GM23248 (cell line): ENCODE results near the gene NCKAP1. TPM values are rescaled to one million over a fixed set of nuclear protein-coding genes. Genes with fewer than 3 reads are reported as not detected.

Experiments used
- DNase-seq: peaks from one replicate; pipeline ENCODE4 v3.0.0-alpha.2; 2015
- H2AFZ ChIP-seq: fragments of 200-600 bp; sonication (generic); 2 replicates; pipeline ENCODE4 v1.6.1; 2016; ENCODE audit warnings: antibody characterized with exemption
- H3F3A ChIP-seq: fragments of 200-600 bp; sonication (generic); 2 replicates; pipeline ENCODE4 v1.6.1; 2016; ENCODE audit warnings: mild to moderate bottlenecking, antibody characterized with exemption, mixed run types; ENCODE audit not compliant: insufficient read depth
- H3K27ac ChIP-seq: fragments of 200-600 bp; sonication (generic); 2 replicates; pipeline ENCODE4 v1.5.1; 2016; ENCODE audit warnings: mild to moderate bottlenecking
- H3K27me3 ChIP-seq: fragments of 200-600 bp; sonication (generic); replicated peaks from 2 replicates; pipeline ENCODE4 v1.6.1; 2016; ENCODE audit warnings: mild to moderate bottlenecking; ENCODE audit not compliant: insufficient read depth
- H3K36me3 ChIP-seq: fragments of 200-600 bp; sonication (generic); 2 replicates; pipeline ENCODE4 v1.6.1; 2016; ENCODE audit warnings: low read depth, mild to moderate bottlenecking
- H3K4me1 ChIP-seq: fragments of 200-600 bp; sonication (generic); 2 replicates; pipeline ENCODE4 v1.6.1; 2016; ENCODE audit warnings: mild to moderate bottlenecking; ENCODE audit not compliant: insufficient read depth
- H3K4me2 ChIP-seq: fragments of 200-600 bp; sonication (generic); one replicate; pipeline ENCODE4 v1.6.1; 2016; ENCODE audit warnings: mild to moderate bottlenecking; ENCODE audit not compliant: unreplicated experiment
- H3K4me3 ChIP-seq: fragments of 200-600 bp; sonication (generic); 2 replicates; pipeline ENCODE4 v1.5.1; 2016; ENCODE audit warnings: mild to moderate bottlenecking
- H3K79me2 ChIP-seq: fragments of 200-600 bp; sonication (generic); 2 replicates; pipeline ENCODE4 v1.6.1; 2016; ENCODE audit warnings: mild to moderate bottlenecking; ENCODE audit not compliant: insufficient read depth
- H3K9ac ChIP-seq: fragments of 200-600 bp; sonication (generic); 2 replicates; pipeline ENCODE4 v1.6.1; 2016; ENCODE audit warnings: mild to moderate bottlenecking
- H3K9me2 ChIP-seq: fragments of 200-600 bp; sonication (generic); 2 replicates; pipeline ENCODE4 v1.6.1; 2016; ENCODE audit warnings: mixed run types, mild to moderate bottlenecking, moderate library complexity; ENCODE audit not compliant: insufficient read depth
- H3K9me3 ChIP-seq: fragments of 200-600 bp; sonication (generic); one replicate; pipeline ENCODE4 v1.6.1; 2017; ENCODE audit warnings: low read depth
- H4K20me1 ChIP-seq: fragments of 200-600 bp; sonication (generic); 2 replicates; pipeline ENCODE4 v1.6.0; 2016; ENCODE audit not compliant: insufficient read depth
- EZH2 ChIP-seq: fragments of 200-600 bp; sonication (generic); IDR thresholded peaks from 2 replicates; pipeline ENCODE4 v1.6.1; 2018; ENCODE audit warnings: antibody characterized with exemption, mild to moderate bottlenecking; ENCODE audit not compliant: insufficient read depth, poor library complexity, severe bottlenecking
- EZH2phosphoT487 ChIP-seq: fragments of 200-600 bp; sonication (generic); IDR thresholded peaks from 2 replicates; pipeline ENCODE4 v1.6.1; 2018; ENCODE audit warnings: antibody characterized with exemption, moderate library complexity, mild to moderate bottlenecking, low read depth; ENCODE audit not compliant: insufficient read depth
- WGBS, 2 experiments: methylation state at CpG; one replicate each; pipeline ENCODE4 v1.1.6; 2015 to 2017; ENCODE audit warnings: low lambda C conversion rate in 2 of 2, low coverage in 1 of 2; ENCODE audit errors: missing lambda C conversion rate in 2 of 2; 5-methylcytosine and 5-hydroxymethylcytosine counted together
- in situ Hi-C: fragments of 300-500 bp; cut with MboI; formaldehyde crosslinking; loops from 2 replicates; pipeline ENCODE4 v1.15.0; 2020
- polyA plus RNA-seq: library from polyadenylated mRNA; unstranded; fragments of >200 nt; fragmentation: Nextera tagmentation; extraction: Ambion mirVana; gene quantifications from 2 replicates; pipeline ENCODE4 v1.2.1, GENCODE V29; 2016
- total RNA-seq: library from RNA; depleted of rRNA; stranded (reverse); fragments of >200 nt; shearing (Covaris generic); gene quantifications from 2 replicates; pipeline ENCODE4 v1.2.3, GENCODE V29; 2014; rRNA removed

Gene NCKAP1, protein sequence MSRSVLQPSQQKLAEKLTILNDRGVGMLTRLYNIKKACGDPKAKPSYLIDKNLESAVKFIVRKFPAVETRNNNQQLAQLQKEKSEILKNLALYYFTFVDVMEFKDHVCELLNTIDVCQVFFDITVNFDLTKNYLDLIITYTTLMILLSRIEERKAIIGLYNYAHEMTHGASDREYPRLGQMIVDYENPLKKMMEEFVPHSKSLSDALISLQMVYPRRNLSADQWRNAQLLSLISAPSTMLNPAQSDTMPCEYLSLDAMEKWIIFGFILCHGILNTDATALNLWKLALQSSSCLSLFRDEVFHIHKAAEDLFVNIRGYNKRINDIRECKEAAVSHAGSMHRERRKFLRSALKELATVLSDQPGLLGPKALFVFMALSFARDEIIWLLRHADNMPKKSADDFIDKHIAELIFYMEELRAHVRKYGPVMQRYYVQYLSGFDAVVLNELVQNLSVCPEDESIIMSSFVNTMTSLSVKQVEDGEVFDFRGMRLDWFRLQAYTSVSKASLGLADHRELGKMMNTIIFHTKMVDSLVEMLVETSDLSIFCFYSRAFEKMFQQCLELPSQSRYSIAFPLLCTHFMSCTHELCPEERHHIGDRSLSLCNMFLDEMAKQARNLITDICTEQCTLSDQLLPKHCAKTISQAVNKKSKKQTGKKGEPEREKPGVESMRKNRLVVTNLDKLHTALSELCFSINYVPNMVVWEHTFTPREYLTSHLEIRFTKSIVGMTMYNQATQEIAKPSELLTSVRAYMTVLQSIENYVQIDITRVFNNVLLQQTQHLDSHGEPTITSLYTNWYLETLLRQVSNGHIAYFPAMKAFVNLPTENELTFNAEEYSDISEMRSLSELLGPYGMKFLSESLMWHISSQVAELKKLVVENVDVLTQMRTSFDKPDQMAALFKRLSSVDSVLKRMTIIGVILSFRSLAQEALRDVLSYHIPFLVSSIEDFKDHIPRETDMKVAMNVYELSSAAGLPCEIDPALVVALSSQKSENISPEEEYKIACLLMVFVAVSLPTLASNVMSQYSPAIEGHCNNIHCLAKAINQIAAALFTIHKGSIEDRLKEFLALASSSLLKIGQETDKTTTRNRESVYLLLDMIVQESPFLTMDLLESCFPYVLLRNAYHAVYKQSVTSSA
- total RNA-seq = 169 and 201 TPM in 2 replicates
- polyA plus RNA-seq = 57.4 and 58.9 TPM in 2 replicates

DNA sequence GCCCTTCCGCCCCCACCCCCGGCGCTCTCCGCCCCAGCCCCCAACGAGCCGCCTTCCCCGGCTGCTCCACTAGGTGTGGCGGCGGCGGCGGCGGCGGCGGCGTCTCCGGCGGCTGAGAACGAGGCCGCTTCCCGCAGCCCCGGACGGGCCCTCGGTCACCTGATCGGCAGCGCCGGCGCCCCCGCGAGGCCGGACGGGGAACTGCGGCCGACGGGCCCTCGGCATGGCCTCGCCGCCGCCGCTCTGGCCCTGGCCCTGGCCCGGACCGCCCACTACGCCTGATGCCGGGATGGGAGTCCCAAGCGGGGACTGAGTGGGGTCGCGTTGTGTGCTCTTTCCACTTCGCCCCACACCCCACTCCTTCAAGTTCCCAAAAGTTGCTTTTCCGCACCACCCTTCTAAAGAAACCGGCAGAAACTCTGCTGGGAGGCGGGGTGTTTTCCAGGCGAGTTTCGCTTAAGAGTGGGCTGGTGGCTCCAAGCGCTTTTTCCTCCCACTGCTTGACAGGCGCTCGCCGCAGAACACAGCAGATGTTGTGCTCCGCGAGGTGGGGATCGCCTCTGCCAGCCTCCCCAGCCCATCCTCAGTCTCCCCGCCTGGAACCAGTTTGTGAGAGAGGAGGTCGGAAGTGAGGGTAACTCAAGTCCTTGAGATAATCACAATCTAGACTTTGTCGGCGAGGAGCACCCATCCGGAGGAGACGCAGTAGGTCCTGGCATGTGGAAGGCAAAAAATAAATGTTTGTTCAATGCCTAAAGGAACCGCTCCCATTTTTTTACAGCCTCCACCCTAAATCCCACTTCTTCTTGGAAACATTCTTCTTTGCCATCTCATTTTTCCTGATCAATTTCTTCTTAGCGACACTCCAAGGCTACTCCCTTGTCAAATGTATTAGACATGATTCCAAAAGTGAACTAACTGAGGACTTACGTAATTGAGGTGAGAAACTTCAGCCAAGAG, at the start of gene NCKAP1:
TSS of gene NCKAP1 (minus strand) at position 117 of the 960 bp plus-strand sequence. CDS start 358 bp downstream, outside the sequence.
- in situ Hi-C loops = no loop called here
- TF ChIP-seq EZH2phosphoT487 (no peak), EZH2 (no peak)
- Histone ChIP-seq H3K27me3 (no peaks in the 10 kb centered on the region), H3K9ac (peak within 1 kb of the TSS; percentile 98), H3K9me3 (no peaks in the 10 kb centered on the region), H3K79me2 (peaks cover 42% of the 10 kb centered on the region), H3K4me3 (peak within 1 kb of the TSS; percentile 86), H3K4me1 (peaks cover 32% of the 10 kb centered on the region), H3K27ac (peak within 1 kb of the TSS; percentile 93), H3K36me3 (no peaks in the 10 kb centered on the region), H3F3A (peaks cover 47% of the 10 kb centered on the region), H3K9me2 (no peaks in the 10 kb centered on the region), H4K20me1 (peaks cover 18% of the 10 kb centered on the region), H3K4me2 (peak within 1 kb of the TSS; percentile 95), H2AFZ (peak within 1 kb of the TSS; percentile 94)
- peak; percentile 94 for DNase-seq
- 1 to 3% methylated on average over 34 to 52 of the region's 68 CpGs for WGBS, 2 experiments

DNA sequence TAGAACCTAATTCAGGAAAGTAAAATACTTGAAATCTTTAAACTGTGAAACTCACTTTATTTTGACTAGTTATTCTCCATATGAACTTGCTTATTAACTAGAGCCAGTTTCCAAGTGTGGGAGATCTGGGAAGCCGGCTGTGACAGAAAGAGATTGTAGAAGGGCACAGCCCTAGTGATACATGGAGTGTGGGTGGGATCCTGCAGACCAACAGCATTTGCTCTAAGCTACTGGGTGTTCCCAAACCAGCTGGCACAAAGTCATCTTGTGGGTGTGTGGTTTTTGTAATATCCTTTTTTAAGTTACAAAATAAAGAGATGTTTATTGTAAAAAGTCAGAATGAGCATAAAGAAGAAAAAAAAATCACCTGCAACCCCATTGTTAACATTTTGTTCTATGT, 43.7 kb upstream of the NCKAP1 start:
- in situ Hi-C loops = no loop called here
- TF ChIP-seq EZH2phosphoT487 (no peak), EZH2 (no peak)
- H4K20me1 ChIP-seq = no peaks in the 10 kb centered on the region
- H3K27me3 ChIP-seq = no peaks in the 10 kb centered on the region
- no peaks in the 10 kb centered on the region for H3K79me2 ChIP-seq
- peaks cover 10% of the 10 kb centered on the region; the same call in 1 of the 2 replicates for H3F3A ChIP-seq
- H2AFZ ChIP-seq = peak overlapping the region; percentile 4; the same call in 1 of the 2 replicates
- H3K4me2 ChIP-seq = no peak overlapping the region
- peak; percentile 79 for DNase-seq
- no peaks in the 10 kb centered on the region for H3K36me3 ChIP-seq
- H3K9me3 ChIP-seq = no peaks in the 10 kb centered on the region
- no peak overlapping the region for H3K9ac ChIP-seq
- H3K4me1 ChIP-seq = peaks cover 9% of the 10 kb centered on the region
- WGBS, 2 experiments = 0 to 4% methylated on average over 1 of the region's 1 CpG
- no peaks in the 10 kb centered on the region for H3K9me2 ChIP-seq
- no peak overlapping the region for H3K4me3 ChIP-seq
- no peak overlapping the region for H3K27ac ChIP-seq

DNA sequence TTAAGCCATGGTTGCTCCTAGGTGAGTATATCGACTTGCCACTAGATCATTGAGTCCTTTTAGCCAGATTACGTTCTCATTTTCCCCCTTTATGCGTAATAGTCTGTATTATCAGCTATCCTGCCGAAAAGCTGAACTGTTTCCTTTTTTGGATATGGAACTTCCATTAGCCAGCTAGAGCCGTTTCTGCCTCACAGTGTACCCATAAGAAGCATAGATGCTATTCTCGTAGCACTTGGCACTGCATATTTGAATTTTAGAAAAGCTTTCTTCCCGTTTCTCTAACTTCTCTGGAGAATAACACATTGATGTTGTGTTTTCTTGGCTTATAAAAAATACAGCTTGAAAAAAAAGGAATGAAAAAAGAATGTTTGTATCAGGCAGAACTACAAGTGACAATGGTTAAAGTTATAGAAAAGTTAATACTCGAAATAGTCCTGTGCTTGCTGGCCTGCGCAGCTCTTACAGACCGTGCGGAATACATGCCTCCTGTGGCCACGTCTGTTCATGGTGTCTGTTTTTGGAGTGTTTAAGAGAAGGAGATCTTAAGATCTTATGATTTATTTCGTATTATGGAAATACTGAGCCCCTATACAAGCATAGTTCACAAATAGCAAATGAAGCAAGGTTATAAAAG, 41.0 kb upstream of the NCKAP1 start:
- peak overlapping the region; percentile 90 for H3K4me3 ChIP-seq
- H3K79me2 ChIP-seq = no peaks in the 10 kb centered on the region
- no peaks in the 10 kb centered on the region for H3K9me2 ChIP-seq
- in situ Hi-C loops = no loop called here
- TF ChIP-seq EZH2 = no peak
- TF ChIP-seq EZH2phosphoT487 = no peak
- peaks cover 9% of the 10 kb centered on the region for H3K4me1 ChIP-seq
- no peaks in the 10 kb centered on the region for H4K20me1 ChIP-seq
- no peaks in the 10 kb centered on the region for H3K36me3 ChIP-seq
- peak overlapping the region; percentile 100 for H2AFZ ChIP-seq
- peaks cover 10% of the 10 kb centered on the region; the same call in 1 of the 2 replicates for H3F3A ChIP-seq
- 3% methylated on average over 13 of the region's 13 CpGs for WGBS, 2 experiments
- peak overlapping the region; percentile 32 for H3K27ac ChIP-seq
- peak overlapping the region; percentile 99 for H3K4me2 ChIP-seq
- 0 out of 2 replicates have a peak, but pooled peaks cover 6% of the 10 kb centered on the region for H3K27me3 ChIP-seq
- H3K9me3 ChIP-seq = no peaks in the 10 kb centered on the region
- DNase-seq = peak; percentile 68
- H3K9ac ChIP-seq = peak overlapping the region; percentile 77
